HCT116 (cell line): ENCODE measurements around the gene VAV1. TPM values are rescaled to one million over a fixed set of nuclear protein-coding genes. Genes with fewer than 3 reads are reported as not detected.
A peak's percentile ranks its signal among the peaks of the same experiment; 100 is the strongest.

ENCODE experiments used
- ATAC-seq: fragments of 200-7000 bp; cut with Tn5 transposase; 2 replicates; pipeline ENCODE4 v1.9.1; 2020; ENCODE audit warnings: mild to moderate bottlenecking, moderate library complexity
- BruUV-seq: library from RNA; stranded (reverse); fragments of 400-500 nt; replicated peaks from 2 replicates; lab custom pipeline; 2021; lab: Mats Ljungman, UMichigan
- CTCF ChIA-PET: fragments of 300-600 bp; sonication (Branson Sonifier 250); formaldehyde crosslinking; loops from one replicate; lab custom pipeline; 2021; ENCODE audit warnings: antibody characterized with exemption; lab: Charles Lee
- POLR2A ChIA-PET: fragments of 300-600, 350-600 bp; sonication (Branson Sonifier 250); formaldehyde crosslinking; loops from one replicate; lab custom pipeline; 2021; ENCODE audit warnings: antibody characterized with exemption; lab: Charles Lee
- RAD21 ChIA-PET, 2 experiments: fragments of 300-600 bp; sonication (Branson Sonifier 250); formaldehyde crosslinking; loops; one replicate each; lab custom pipeline; 2023; ENCODE audit warnings: low total read pairs in 2 of 2; ENCODE audit not compliant: uncharacterized antibody in 2 of 2, unreplicated experiment in 2 of 2, low non-redundant PET in 1 of 2; lab: Charles Lee
- DNase-seq: peaks from one replicate; pipeline ENCODE4 v3.0.0-alpha.2; 2010; ENCODE audit warnings: low read depth, low spot score
- H2AFZ ChIP-seq: fragments of 200-600 bp; shearing (Covaris generic), sonication (generic); 2 replicates; pipeline ENCODE4 v1.6.1; 2017; ENCODE audit warnings: low read depth, mixed run types, mixed read lengths, antibody characterized with exemption, low read length; ENCODE audit not compliant: poor library complexity, severe bottlenecking
- H3K27ac ChIP-seq: 2 replicates; pipeline ENCODE4 v1.5.1; 2012; ENCODE audit warnings: low read depth, low read length
- H3K27me3 ChIP-seq: fragments of 200-600 bp; sonication (generic); 2 replicates; pipeline ENCODE4 v1.6.1; 2016; ENCODE audit warnings: mixed run types, low read length, mixed read lengths; ENCODE audit not compliant: insufficient read depth
- H3K36me3 ChIP-seq, 2 experiments: fragments of 200-500 bp in 1 of 2; fragments of 200-600 bp in 1 of 2; sonication (Bioruptor generic) in 1 of 2; sonication (generic) in 1 of 2; 2 replicates each; pipeline versions ENCODE4 v1.5.1 to v1.6.1; 2014 to 2016; ENCODE audit warnings: low read length in 2 of 2, inconsistent platforms in 1 of 2, mixed read lengths in 1 of 2, mixed run types in 1 of 2; ENCODE audit not compliant: insufficient read depth in 2 of 2, control insufficient read depth in 1 of 2
- H3K4me1 ChIP-seq, 2 experiments: fragments of 200-600 bp in 1 of 2; sonication (generic) in 1 of 2; 2 replicates each; pipeline versions ENCODE4 v1.5.1 to v1.6.1; 2012 to 2017; ENCODE audit warnings: low read length in 2 of 2, inconsistent platforms in 1 of 2, mild to moderate bottlenecking in 1 of 2, mixed read lengths in 1 of 2, mixed run types in 1 of 2, moderate library complexity in 1 of 2; ENCODE audit not compliant: insufficient read depth in 2 of 2, control insufficient read depth in 1 of 2
- H3K4me2 ChIP-seq: fragments of 200-600 bp; sonication (generic); 2 replicates; pipeline ENCODE4 v1.6.1; 2017; ENCODE audit warnings: mixed run types, low read length, mixed read lengths
- H3K4me3 ChIP-seq, 2 experiments: fragments of 200-600 bp in 1 of 2; sonication (generic) in 1 of 2; replicated peaks in 1 of 2; 2 replicates each; pipeline ENCODE4 v1.5.1; 2011 to 2016; ENCODE audit warnings: low read length in 2 of 2, control low read depth in 1 of 2, low read depth in 1 of 2, mild to moderate bottlenecking in 1 of 2, mixed read lengths in 1 of 2, mixed run types in 1 of 2
- H3K79me2 ChIP-seq: fragments of 200-600 bp; sonication (generic); 2 replicates; pipeline ENCODE4 v1.6.1; 2017; ENCODE audit warnings: mild to moderate bottlenecking, mixed run types, low read length, moderate library complexity, mixed read lengths; ENCODE audit not compliant: insufficient read depth
- H3K9ac ChIP-seq: fragments of 200-600 bp; sonication (generic); 2 replicates; pipeline ENCODE4 v1.6.1; 2016; ENCODE audit warnings: low read length, mixed read lengths
- H3K9me2 ChIP-seq: fragments of 200-600 bp; sonication (generic), shearing (Covaris generic); 2 replicates; pipeline ENCODE4 v1.6.1; 2017; ENCODE audit warnings: mixed run types, mild to moderate bottlenecking, moderate library complexity; ENCODE audit not compliant: insufficient read depth
- H3K9me3 ChIP-seq, 2 experiments: fragments of 200-500 bp in 1 of 2; fragments of 200-600 bp in 1 of 2; sonication (Bioruptor generic) in 1 of 2; sonication (generic) in 1 of 2; 2 replicates each; pipeline ENCODE4 v1.6.1; 2014 to 2017; ENCODE audit warnings: low read length in 2 of 2, mixed read lengths in 2 of 2, inconsistent platforms in 1 of 2, low read depth in 1 of 2, mild to moderate bottlenecking in 1 of 2, mixed run types in 1 of 2, moderate library complexity in 1 of 2; ENCODE audit not compliant: control insufficient read depth in 1 of 2, insufficient read depth in 1 of 2
- H4K20me1 ChIP-seq: fragments of 200-600 bp; sonication (generic), shearing (Covaris generic); 2 replicates; pipeline ENCODE4 v1.6.1; 2017; ENCODE audit warnings: mixed run types, mild to moderate bottlenecking, moderate library complexity; ENCODE audit not compliant: insufficient read depth
- ATF3 ChIP-seq: IDR thresholded peaks from 2 replicates; pipeline ENCODE4 v1.6.1; 2012
- CBX3 ChIP-seq: IDR thresholded peaks from 2 replicates; pipeline ENCODE4 v1.6.1; 2012; ENCODE audit warnings: low read depth
- CEBPB ChIP-seq: IDR thresholded peaks from 2 replicates; pipeline ENCODE4 v1.6.1; 2012; ENCODE audit warnings: low read depth
- ELF1 ChIP-seq: IDR thresholded peaks from 2 replicates; pipeline ENCODE4 v1.6.1; 2012; ENCODE audit warnings: low read depth, borderline replicate concordance
- EZH2 ChIP-seq: fragments of 200-600 bp; sonication (generic); IDR thresholded peaks from 2 replicates; pipeline ENCODE4 v1.6.1; 2017; ENCODE audit warnings: antibody characterized with exemption, mixed run types
- EZH2phosphoT487 ChIP-seq: fragments of 200-600 bp; IDR thresholded peaks from 2 replicates; pipeline ENCODE4 v1.6.1; 2018; ENCODE audit warnings: antibody characterized with exemption, borderline replicate concordance
- FOSL1 ChIP-seq: IDR thresholded peaks from 2 replicates; pipeline ENCODE4 v1.6.1; 2012; ENCODE audit warnings: low read depth
- MAX ChIP-seq: IDR thresholded peaks from 2 replicates; pipeline ENCODE4 v1.6.1; 2012
- POLR2A ChIP-seq: IDR thresholded peaks from 2 replicates; pipeline ENCODE4 v1.7.0; 2011; ENCODE audit warnings: borderline replicate concordance; ENCODE audit not compliant: insufficient read depth, insufficient read length; ENCODE audit errors: extremely low read depth
- POLR2AphosphoS5 ChIP-seq: IDR thresholded peaks from 2 replicates; pipeline ENCODE4 v1.6.1; 2011; ENCODE audit warnings: mild to moderate bottlenecking, low read depth, low read length, moderate library complexity
- RAD21 ChIP-seq: IDR thresholded peaks from 2 replicates; pipeline ENCODE4 v1.6.1; 2012; ENCODE audit warnings: low read depth, mild to moderate bottlenecking
- REST ChIP-seq: IDR thresholded peaks from 2 replicates; pipeline ENCODE4 v1.6.1; 2012; ENCODE audit warnings: low read depth
- SIN3A ChIP-seq: IDR thresholded peaks from 2 replicates; pipeline ENCODE4 v1.6.1; 2012; ENCODE audit warnings: low read depth
- TCF7L2 ChIP-seq: IDR thresholded peaks from 2 replicates; pipeline ENCODE4 v1.7.0; 2011; ENCODE audit warnings: borderline replicate concordance, inconsistent platforms; ENCODE audit not compliant: insufficient read depth, insufficient read length; ENCODE audit errors: extremely low read depth
- ZFX ChIP-seq: fragments of 450-650 bp; IDR thresholded peaks from 2 replicates; pipeline ENCODE4 v1.6.1; 2017
- ZNF274 ChIP-seq: fragments of 200-500 bp; sonication (Bioruptor generic); IDR thresholded peaks from 2 replicates; pipeline ENCODE4 v1.6.1; 2014; ENCODE audit warnings: mild to moderate bottlenecking, low read depth, low read length, inconsistent platforms
- intact Hi-C: fragments of 100-400 bp; cut with micrococcal nuclease; formaldehyde crosslinking; loops from 2 replicates; pipeline ENCODE4 v1.10.0; 2022
- total RNA-seq: library from RNA; stranded (reverse); gene quantifications from one replicate; pipeline ENCODE4 v1.2.1, GENCODE V29; 2021; ENCODE audit not compliant: unreplicated experiment
- TF ChIP-seq, protein P1 (sequence below): IDR thresholded peaks from 2 replicates; pipeline ENCODE4 v1.6.1; 2011; ENCODE audit warnings: mild to moderate bottlenecking, low read length, moderate library complexity; ENCODE audit not compliant: insufficient replicate concordance; ENCODE audit errors: extremely low read depth

Gene VAV1
- total RNA-seq, 1 experiment from 2014 or later: 20.6 TPM

DNA sequence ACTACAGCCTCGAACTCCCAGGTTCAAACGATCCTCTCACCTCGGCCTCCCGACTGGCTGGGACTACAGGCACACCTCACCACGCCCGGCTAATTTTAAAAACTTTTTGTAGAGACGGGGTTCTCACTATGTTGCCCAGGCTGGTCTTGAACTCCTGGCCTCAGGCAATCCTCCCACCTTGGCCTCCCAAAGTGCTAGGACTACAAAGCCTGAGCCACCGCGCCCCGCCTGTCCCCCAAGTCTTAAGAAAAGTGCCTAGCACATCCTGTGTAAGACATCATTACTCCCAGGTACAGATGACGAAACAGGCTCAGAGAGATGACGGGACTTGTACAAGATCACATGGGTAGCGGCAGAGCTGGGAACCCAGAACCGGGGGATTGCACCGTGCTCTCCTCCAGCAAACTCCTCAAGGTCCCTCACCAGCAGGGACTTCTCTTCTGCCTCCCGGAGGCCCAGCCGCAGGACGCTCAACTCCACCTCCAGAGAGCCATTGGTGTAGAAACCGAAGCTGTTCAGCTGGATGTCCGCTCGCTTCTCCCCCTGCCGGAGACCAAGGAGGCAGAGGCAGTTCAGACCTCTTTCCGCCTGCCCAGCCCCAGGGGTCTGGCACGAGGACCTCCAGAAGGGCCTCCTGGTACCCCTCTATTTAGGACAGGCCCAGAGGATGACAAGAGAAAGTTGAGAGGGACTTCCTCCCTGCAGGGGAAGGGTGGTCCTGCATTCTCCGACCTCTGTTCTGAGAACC lies 36.2 kb upstream of the VAV1 start (continued):
- TF ChIP-seq EZH2 (no peak), EZH2phosphoT487 (no peak), CBX3 (no peak), MAX (no peak), ELF1 (no peak), ZNF274 (no peak), POLR2AphosphoS5 (peak; percentile 81), TCF7L2 (peak; percentile 9), RAD21 (no peak)
- TF ChIP-seq, all 23 proteins: peak for 4

- no peak for TF ChIP-seq SIN3A
- no peak for TF ChIP-seq CBX3
- no peak for TF ChIP-seq POLR2A
- no peak for TF ChIP-seq REST
- no peak for TF ChIP-seq FOSL1
- no peak for TF ChIP-seq CEBPB
- TF ChIP-seq EZH2phosphoT487: no peak
- TF ChIP-seq MAX: no peak
- no peak for TF ChIP-seq EZH2
- no peak for TF ChIP-seq ATF3
- no peak for TF ChIP-seq ZFX
- no peak for TF ChIP-seq ELF1
- TF ChIP-seq, protein P1, sequence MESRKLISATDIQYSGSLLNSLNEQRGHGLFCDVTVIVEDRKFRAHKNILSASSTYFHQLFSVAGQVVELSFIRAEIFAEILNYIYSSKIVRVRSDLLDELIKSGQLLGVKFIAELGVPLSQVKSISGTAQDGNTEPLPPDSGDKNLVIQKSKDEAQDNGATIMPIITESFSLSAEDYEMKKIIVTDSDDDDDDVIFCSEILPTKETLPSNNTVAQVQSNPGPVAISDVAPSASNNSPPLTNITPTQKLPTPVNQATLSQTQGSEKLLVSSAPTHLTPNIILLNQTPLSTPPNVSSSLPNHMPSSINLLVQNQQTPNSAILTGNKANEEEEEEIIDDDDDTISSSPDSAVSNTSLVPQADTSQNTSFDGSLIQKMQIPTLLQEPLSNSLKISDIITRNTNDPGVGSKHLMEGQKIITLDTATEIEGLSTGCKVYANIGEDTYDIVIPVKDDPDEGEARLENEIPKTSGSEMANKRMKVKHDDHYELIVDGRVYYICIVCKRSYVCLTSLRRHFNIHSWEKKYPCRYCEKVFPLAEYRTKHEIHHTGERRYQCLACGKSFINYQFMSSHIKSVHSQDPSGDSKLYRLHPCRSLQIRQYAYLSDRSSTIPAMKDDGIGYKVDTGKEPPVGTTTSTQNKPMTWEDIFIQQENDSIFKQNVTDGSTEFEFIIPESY: no peak
- TF ChIP-seq, all 23 proteins: peak for 0
- RAD21 ChIA-PET: interaction anchor here (0.6 to 2.3 kb wide), 4 partner anchors 31 to 127 kb away, joined by 3 to 16 read pairs (median 10); no protein-coding TSS in a partner anchor
- Histone ChIP-seq H3K4me3 (peak overlapping the region; percentile 99), H3K36me3 (peaks cover 4 to 9% of the 10 kb centered on the region in 2 experiments; a peak in 3 of 4 replicates), H3K4me1 (peaks cover 31 to 39% of the 10 kb centered on the region in 2 experiments), H3K9me2 (no peaks in the 10 kb centered on the region), H3K27me3 (no peaks in the 10 kb centered on the region), H2AFZ (no peak overlapping the region), H3K9ac (peak overlapping the region; percentile 86), H3K9me3 (no peaks in the 10 kb centered on the region), H3K27ac (peak overlapping the region; percentile 87), H4K20me1 (no peaks in the 10 kb centered on the region), H3K4me2 (peak overlapping the region; percentile 95), H3K79me2 (peaks cover 40% of the 10 kb centered on the region)
- POLR2A ChIA-PET: interaction anchor here (0.7 to 3.1 kb wide), 8 partner anchors 12 to 260 kb away, joined by 3 to 13 read pairs (median 3); partner anchors contain the start of genes SH2D3A and TNFSF9
- intact Hi-C loops: loop anchor here (1.0 to 5.0 kb wide), 2 partner anchors 220 to 365 kb away; partner anchors contain the start of gene ALKBH7
- ATAC-seq (no peak), DNase-seq (no peak)
- CTCF ChIA-PET: interaction anchor here (0.9 to 3.9 kb wide), 5 partner anchors 91 to 220 kb away, joined by 3 to 91 read pairs (median 4); no protein-coding TSS in a partner anchor
- BruUV-seq: no TSS peak
Measured at GRCh38 chr19:6736917-6737283, 35.6 kb upstream of the VAV1 start.
